ENCODE data around the gene LEFTY2.
A peak's percentile ranks its signal among the peaks of the same experiment; 100 is the strongest.
"Not testable (repeated sequence)": the region's sequence is repeated elsewhere in the genome, so short reads cannot be mapped to it uniquely, and the experiment has no call there.

The LEFTY2 gene

GRCh38 chr1:225950905-225951497 is 10.0 kb upstream of the LEFTY2 start:
- no peak for DNase-seq

- DNase-seq, result no peak
Observed at GRCh38 chr1:225949041-225949440, 8.0 kb upstream of the LEFTY2 start.

GRCh38 chr1:225946803-225947202 is 5.8 kb upstream of the LEFTY2 start:
- DNase-seq, result no peak

GRCh38 chr1:225946082-225946620 is 5.1 kb upstream of the LEFTY2 start:
- no peak for DNase-seq

- DNase-seq, result no peak
Observed at GRCh38 chr1:225945564-225945963, 4.5 kb upstream of the LEFTY2 start.

- no peak for DNase-seq
Observed at GRCh38 chr1:225944951-225945350, 3.9 kb upstream of the LEFTY2 start.

- DNase-seq, result no peak
Observed at GRCh38 chr1:225944387-225944786, 3.4 kb upstream of the LEFTY2 start.

- DNase-seq, result no peak
Observed at GRCh38 chr1:225943582-225943981, 2.6 kb upstream of the LEFTY2 start.

- DNase-seq, result no peak
Observed at GRCh38 chr1:225942574-225942973, 1.6 kb upstream of the LEFTY2 start.

- no peak for DNase-seq
Observed at GRCh38 chr1:225941942-225942222, 862 bp upstream of the LEFTY2 start.

GRCh38 chr1:225940385-225941151 is 452 bp downstream of the LEFTY2 start:
- DNase-seq, result no peak

- DNase-seq, result not testable (repeated sequence)
Observed at GRCh38 chr1:225939939-225940310, 1.1 kb downstream of the LEFTY2 start.

- not testable (repeated sequence) for DNase-seq
Observed at GRCh38 chr1:225939097-225939938, 1.7 kb downstream of the LEFTY2 start.

- peak; percentile 31 for DNase-seq
Observed at GRCh38 chr1:225937048-225937968, 3.7 kb downstream of the LEFTY2 start.

GRCh38 chr1:225936523-225936922 is 4.5 kb downstream of the LEFTY2 start:
- DNase-seq, result peak; percentile 28

- peak; percentile 88 for DNase-seq
Observed at GRCh38 chr1:225936086-225936485, 4.9 kb downstream of the LEFTY2 start.

GRCh38 chr1:225934711-225935110 is 6.3 kb downstream of the LEFTY2 start:
- DNase-seq, result peak; percentile 27

GRCh38 chr1:225933072-225933471 is 7.9 kb downstream of the LEFTY2 start:
- peak; percentile 88 for DNase-seq

GRCh38 chr1:225931270-225932136 is 9.5 kb downstream of the LEFTY2 start:
- no peak for DNase-seq

GRCh38 chr1:225930566-225930965 is 10.5 kb downstream of the LEFTY2 start:
- DNase-seq, result no peak

- DNase-seq, result not testable (repeated sequence)
Observed at GRCh38 chr1:225929462-225929861, 11.6 kb downstream of the LEFTY2 start.
